ENCODE measurements around the gene FIGNL2. TPM values are rescaled to one million over a fixed set of nuclear protein-coding genes. Genes with fewer than 3 reads are reported as not detected.

Gene FIGNL2
- total and polyA plus RNA-seq, 8 donors, result under 0.01 to 1.4 (median 0.12) TPM; not detected in 3

DNA sequence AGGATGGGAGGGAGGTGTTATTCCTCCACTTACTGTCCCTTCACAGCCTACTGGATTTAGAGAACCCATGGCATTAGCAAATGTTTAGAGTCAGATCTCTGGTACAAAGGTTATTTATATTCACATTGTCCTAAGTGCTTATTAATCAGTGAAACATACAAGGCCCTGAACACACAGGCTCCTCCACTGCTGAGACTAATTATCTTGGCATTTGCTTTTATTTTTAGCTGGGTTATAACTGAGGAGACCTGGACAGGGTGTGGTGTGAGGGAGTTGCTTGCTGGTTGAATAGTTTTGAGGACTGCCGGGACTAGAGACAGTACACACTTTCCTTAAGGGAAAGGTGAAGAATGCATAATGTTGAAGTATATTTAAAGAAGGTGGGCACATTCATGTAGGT lies 77.5 kb downstream of the FIGNL2 start:
- WGBS, 5 donors, result 53 to 60% (median 55%) methylated on average over 1 of the region's 1 CpG
- no peaks in the 10 kb centered on the region for H3K27me3 ChIP-seq
- no peak for DNase-seq
- no peak overlapping the region for H3K4me3 ChIP-seq
- H3K36me3 ChIP-seq, result no peaks in the 10 kb centered on the region
- H3K27ac ChIP-seq, result no peak overlapping the region
- no peaks in the 10 kb centered on the region for H3K4me1 ChIP-seq
- intact Hi-C loops (cut with DNase I; ENCODE audit: low total_unique reads), result no loop called here
- TF ChIP-seq EP300 (IDR thresholded peaks at IDR 0.05), result no peak
- TF ChIP-seq POLR2AphosphoS5 (IDR thresholded peaks at IDR 0.05), result no peak
- TF ChIP-seq POLR2A (IDR thresholded peaks at IDR 0.05), result no peak
- TF ChIP-seq, protein P1, sequence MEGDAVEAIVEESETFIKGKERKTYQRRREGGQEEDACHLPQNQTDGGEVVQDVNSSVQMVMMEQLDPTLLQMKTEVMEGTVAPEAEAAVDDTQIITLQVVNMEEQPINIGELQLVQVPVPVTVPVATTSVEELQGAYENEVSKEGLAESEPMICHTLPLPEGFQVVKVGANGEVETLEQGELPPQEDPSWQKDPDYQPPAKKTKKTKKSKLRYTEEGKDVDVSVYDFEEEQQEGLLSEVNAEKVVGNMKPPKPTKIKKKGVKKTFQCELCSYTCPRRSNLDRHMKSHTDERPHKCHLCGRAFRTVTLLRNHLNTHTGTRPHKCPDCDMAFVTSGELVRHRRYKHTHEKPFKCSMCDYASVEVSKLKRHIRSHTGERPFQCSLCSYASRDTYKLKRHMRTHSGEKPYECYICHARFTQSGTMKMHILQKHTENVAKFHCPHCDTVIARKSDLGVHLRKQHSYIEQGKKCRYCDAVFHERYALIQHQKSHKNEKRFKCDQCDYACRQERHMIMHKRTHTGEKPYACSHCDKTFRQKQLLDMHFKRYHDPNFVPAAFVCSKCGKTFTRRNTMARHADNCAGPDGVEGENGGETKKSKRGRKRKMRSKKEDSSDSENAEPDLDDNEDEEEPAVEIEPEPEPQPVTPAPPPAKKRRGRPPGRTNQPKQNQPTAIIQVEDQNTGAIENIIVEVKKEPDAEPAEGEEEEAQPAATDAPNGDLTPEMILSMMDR (IDR thresholded peaks at IDR 0.05), result no peak
- no peaks in the 10 kb centered on the region for H3K9me3 ChIP-seq

Other genes with a start within 250 kb of the FIGNL2 start
- gene ANKRD33, start 39.4 kb upstream of the FIGNL2 start, total RNA-seq, result not detected
- gene ANKRD33, start 39.4 kb upstream of the FIGNL2 start, polyA plus RNA-seq, result not detected
- 100 to 1,000 TPM in 2 of 5 donors, 10 to 100 TPM in 3; 36.2 to 117 (median 62.4) TPM for gene ACVRL1, start 58.8 kb upstream of the FIGNL2 start, total RNA-seq
- gene ACVRL1, start 58.8 kb upstream of the FIGNL2 start, polyA plus RNA-seq, result 10 to 100 TPM; 11.0 to 20.8 (median 13.3) TPM
- 10 to 100 TPM; 23.9 to 53.1 (median 31.3) TPM for gene ACVR1B, start 103.0 kb upstream of the FIGNL2 start, total RNA-seq
- 1 to 10 TPM; 8.3 to 9.5 (median 9.1) TPM for gene ACVR1B, start 103.0 kb upstream of the FIGNL2 start, polyA plus RNA-seq
- gene TAMALIN, start 158.2 kb upstream of the FIGNL2 start, total RNA-seq, result 10 to 100 TPM in 2 of 5 donors, 1 to 10 TPM in 2, not detected in 1; 2.7 to 61.3 (median 16.6) TPM
- gene TAMALIN, start 158.2 kb upstream of the FIGNL2 start, polyA plus RNA-seq, result 10 to 100 TPM in 2 of 3 donors, 1 to 10 TPM in 1; 6.4 to 17.0 (median 16.3) TPM
- gene NR4A1, start 202.7 kb upstream of the FIGNL2 start, total RNA-seq, result 100 to 1,000 TPM in 3 of 5 donors, 10 to 100 TPM in 2; 29.4 to 384 (median 230) TPM
- gene NR4A1, start 202.7 kb upstream of the FIGNL2 start, polyA plus RNA-seq, result 10 to 100 TPM; 41.3 to 65.5 (median 55.0) TPM
- gene ATG101, start 221.3 kb upstream of the FIGNL2 start, total RNA-seq, result 100 to 1,000 TPM in 1 of 5 donors, 10 to 100 TPM in 3, 1 to 10 TPM in 1; 7.6 to 105 (median 36.5) TPM
- gene ATG101, start 221.3 kb upstream of the FIGNL2 start, polyA plus RNA-seq, result 10 to 100 TPM; 36.8 to 80.3 (median 67.1) TPM
- gene SMIM41, start 231.0 kb upstream of the FIGNL2 start, total RNA-seq, result 10 to 100 TPM in 1 of 5 donors, 1 to 10 TPM in 3, not detected in 1; 1.1 to 21.6 (median 6.8) TPM
- 10 to 100 TPM in 1 of 3 donors, 1 to 10 TPM in 2; 1.5 to 11.8 (median 6.5) TPM for gene SMIM41, start 231.0 kb upstream of the FIGNL2 start, polyA plus RNA-seq